GM06990 (cell line): ENCODE results near the gene ADORA2A.

ENCODE experiments used
- DNase-seq: peaks from one replicate; pipeline ENCODE4 v3.0.0-alpha.2; 2011; ENCODE audit not compliant: insufficient read length; ENCODE audit errors: extremely low read depth
- H3K27me3 ChIP-seq: replicated peaks from 2 replicates; pipeline ENCODE4 v1.6.0; 2011; ENCODE audit warnings: low read length; ENCODE audit not compliant: control insufficient read depth, insufficient read depth
- H3K36me3 ChIP-seq: 2 replicates; pipeline ENCODE4 v1.5.1; 2011; ENCODE audit warnings: low read length; ENCODE audit not compliant: control insufficient read depth, insufficient read depth
- H3K4me3 ChIP-seq: replicated peaks from 2 replicates; pipeline ENCODE4 v1.5.1; 2011; ENCODE audit warnings: low read depth, mild to moderate bottlenecking, control low read depth, low read length
- CTCF ChIP-seq: IDR thresholded peaks from 2 replicates; pipeline ENCODE4 v1.5.1; 2011; ENCODE audit warnings: low read length, control low read depth, mild to moderate bottlenecking, inconsistent platforms; ENCODE audit not compliant: insufficient read depth, poor library complexity, severe bottlenecking

The ADORA2A gene

GRCh38 chr22:24436553-24436952 lies 9.2 kb downstream of the ADORA2A start:
- TF ChIP-seq CTCF = no peak
- no peak for DNase-seq
- Histone ChIP-seq H3K36me3 (peaks cover 24% of the 10 kb centered on the region), H3K4me3 (no peak overlapping the region), H3K27me3 (no peaks in the 10 kb centered on the region)

GRCh38 chr22:24437091-24437490 lies 9.7 kb downstream of the ADORA2A start:
- Histone ChIP-seq H3K4me3 (no peak overlapping the region), H3K27me3 (no peaks in the 10 kb centered on the region), H3K36me3 (peaks cover 26% of the 10 kb centered on the region)
- TF ChIP-seq CTCF = no peak
- DNase-seq = no peak

GRCh38 chr22:24437741-24438328 lies 10.4 kb downstream of the ADORA2A start:
- H3K4me3 ChIP-seq = no peak overlapping the region
- peaks cover 32% of the 10 kb centered on the region for H3K36me3 ChIP-seq
- DNase-seq = peak; percentile 58
- peak; percentile 49 for TF ChIP-seq CTCF
- no peaks in the 10 kb centered on the region for H3K27me3 ChIP-seq

GRCh38 chr22:24440270-24440717 lies 12.9 kb downstream of the ADORA2A start:
- Histone ChIP-seq H3K4me3 (no peak overlapping the region), H3K27me3 (no peaks in the 10 kb centered on the region), H3K36me3 (peaks cover 35% of the 10 kb centered on the region)
- no peak for DNase-seq
- TF ChIP-seq CTCF = no peak

- Histone ChIP-seq H3K4me3 (no peak overlapping the region), H3K36me3 (peaks cover 38% of the 10 kb centered on the region), H3K27me3 (no peaks in the 10 kb centered on the region)
- no peak for TF ChIP-seq CTCF
- DNase-seq = no peak
These were observed 13.5 kb downstream of the ADORA2A start for GRCh38 chr22:24440718-24441405.
